H1 (cell line): Measurements from ENCODE around the gene TINAGL1.

ENCODE experiments used
- ATF3 ChIP-seq: IDR thresholded peaks from 2 replicates; pipeline ENCODE4 v1.6.1; 2011; ENCODE audit warnings: low read depth, mild to moderate bottlenecking, low read length; ENCODE audit not compliant: insufficient read depth
- CTCF ChIP-seq, 3 experiments: IDR thresholded peaks; 1 replicate in 2 of 3; 2 replicates in 1 of 3; pipeline versions ENCODE4 v1.5.1 to v1.6.1; 2011; ENCODE audit warnings: low read length in 3 of 3, mild to moderate bottlenecking in 3 of 3, inconsistent platforms in 2 of 3, low read depth in 1 of 3, moderate library complexity in 1 of 3; ENCODE audit not compliant: insufficient read depth in 1 of 3; ENCODE audit errors: control extremely low read depth in 1 of 3
- MAFK ChIP-seq: IDR thresholded peaks from 2 replicates; pipeline ENCODE4 v1.6.1; 2012; ENCODE audit warnings: low read depth, mild to moderate bottlenecking, improper control_type of control experiment, low read length

GRCh38 chr1:31600641-31601040, 24.3 kb downstream of the TINAGL1 start:
- TF ChIP-seq CTCF (IDR thresholded peaks at IDR 0.05; ENCODE audit: control extremely low read depth in 1 of 3, insufficient read depth in 1 of 3, low read depth in 1 of 3, low read length in 3 of 3) (no peak), MAFK (no peak), ATF3 (no peak)
